ENCODE measurements around the gene EXOC7. TPM values are rescaled to one million over a fixed set of nuclear protein-coding genes. Genes with fewer than 3 reads are reported as not detected.

The EXOC7 gene
- total RNA-seq, 1 experiment from 2014 or later, result 114 TPM

- Histone ChIP-seq H2AFZ (ENCODE audit: low read depth, low read length, poor library complexity, severe bottlenecking) (no peak overlapping the region), H3K4me2 (ENCODE audit: low read length) (no peak overlapping the region), H3K4me1 (ENCODE audit: control insufficient read depth in 1 of 2, insufficient read depth in 2 of 2, low read length in 2 of 2) (peaks cover 17 to 30% of the 10 kb centered on the region in 2 experiments; a peak in 3 of 4 replicates), H3K4me3 (replicated peaks in 1 of 2; ENCODE audit: low read depth in 1 of 2, low read length in 2 of 2) (no peak overlapping the region), H3K79me2 (ENCODE audit: insufficient read depth, low read length) (no peaks in the 10 kb centered on the region), H3K27ac (ENCODE audit: low read depth, low read length) (no peak overlapping the region), H3K9me2 (ENCODE audit: insufficient read depth) (no peaks in the 10 kb centered on the region), H4K20me1 (ENCODE audit: insufficient read depth) (no peaks in the 10 kb centered on the region), H3K9ac (ENCODE audit: low read length) (no peak overlapping the region), H3K27me3 (ENCODE audit: insufficient read depth, low read length) (no peaks in the 10 kb centered on the region), H3K36me3 (ENCODE audit: control insufficient read depth in 1 of 2, insufficient read depth in 2 of 2, low read length in 2 of 2) (no peaks in the 10 kb centered on the region), H3K9me3 (ENCODE audit: control insufficient read depth in 1 of 2, insufficient read depth in 1 of 2, low read depth in 1 of 2, low read length in 2 of 2) (no peaks in the 10 kb centered on the region)
- DNase-seq (ENCODE audit: low read depth, low spot score), result no peak
- RAD21 ChIA-PET (ENCODE audit: low non-redundant PET in 1 of 2, low total read pairs in 2 of 2, uncharacterized antibody in 2 of 2, unreplicated experiment in 2 of 2), result no interaction called here
- TF ChIP-seq POLR2AphosphoS5 (IDR thresholded peaks at IDR 0.05; ENCODE audit: low read depth, low read length), result no peak
- no peak for TF ChIP-seq ZNF274 (IDR thresholded peaks at IDR 0.05; ENCODE audit: low read depth, low read length)
- TF ChIP-seq CBX3 (IDR thresholded peaks at IDR 0.05; ENCODE audit: low read depth), result no peak
- TF ChIP-seq YY1 (IDR thresholded peaks at IDR 0.05; ENCODE audit: extremely low read depth, insufficient replicate concordance, low read depth, low read length), result no peak
- no peak for TF ChIP-seq SIN3A (IDR thresholded peaks at IDR 0.05; ENCODE audit: low read depth)
- no peak for TF ChIP-seq CTCF (IDR thresholded peaks at IDR 0.05 in 2 of 3, conservative IDR thresholded peaks at IDR 0.05 in 1 of 3; ENCODE audit: borderline replicate concordance in 1 of 3, insufficient read depth in 1 of 3, low read depth in 2 of 3, low read length in 2 of 3)
- intact Hi-C loops (cut with micrococcal nuclease), result no loop called here
- BruUV-seq (replicated peaks), result no TSS peak
- CTCF ChIA-PET, result no interaction called here
- POLR2A ChIA-PET, result no interaction called here
- ATAC-seq, result no peak
Measured at GRCh38 chr17:76145231-76146052, 41.9 kb upstream of the EXOC7 start.
